ENCODE measurements around the gene DCAF5.

DCAF5 gene

DNA sequence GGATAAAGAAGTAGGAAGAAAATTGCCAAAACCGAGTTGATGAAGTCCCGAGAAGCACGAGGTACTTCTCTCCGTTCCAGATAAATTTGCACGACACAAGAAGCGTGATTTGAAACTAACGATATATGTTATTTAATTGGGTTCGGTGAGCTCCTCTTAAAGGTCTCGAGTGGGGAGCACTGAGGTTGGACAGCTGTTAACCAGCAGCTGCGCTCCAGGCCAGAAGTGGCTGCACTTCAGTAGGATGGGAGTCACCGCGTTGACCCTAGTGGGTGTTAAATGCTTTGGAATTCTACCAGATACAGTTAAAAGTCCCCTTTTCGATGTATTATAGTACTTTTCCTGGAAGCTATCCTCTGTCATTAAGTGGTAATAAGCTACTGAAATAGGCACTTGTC lies 953 bp upstream of the DCAF5 start:
- peak overlapping the region; percentile 87 for H3K4me3 ChIP-seq (ENCODE audit: low read depth, low read length)
- DNase-seq (ENCODE audit: low read depth), result no peak
- TF ChIP-seq, protein P1, sequence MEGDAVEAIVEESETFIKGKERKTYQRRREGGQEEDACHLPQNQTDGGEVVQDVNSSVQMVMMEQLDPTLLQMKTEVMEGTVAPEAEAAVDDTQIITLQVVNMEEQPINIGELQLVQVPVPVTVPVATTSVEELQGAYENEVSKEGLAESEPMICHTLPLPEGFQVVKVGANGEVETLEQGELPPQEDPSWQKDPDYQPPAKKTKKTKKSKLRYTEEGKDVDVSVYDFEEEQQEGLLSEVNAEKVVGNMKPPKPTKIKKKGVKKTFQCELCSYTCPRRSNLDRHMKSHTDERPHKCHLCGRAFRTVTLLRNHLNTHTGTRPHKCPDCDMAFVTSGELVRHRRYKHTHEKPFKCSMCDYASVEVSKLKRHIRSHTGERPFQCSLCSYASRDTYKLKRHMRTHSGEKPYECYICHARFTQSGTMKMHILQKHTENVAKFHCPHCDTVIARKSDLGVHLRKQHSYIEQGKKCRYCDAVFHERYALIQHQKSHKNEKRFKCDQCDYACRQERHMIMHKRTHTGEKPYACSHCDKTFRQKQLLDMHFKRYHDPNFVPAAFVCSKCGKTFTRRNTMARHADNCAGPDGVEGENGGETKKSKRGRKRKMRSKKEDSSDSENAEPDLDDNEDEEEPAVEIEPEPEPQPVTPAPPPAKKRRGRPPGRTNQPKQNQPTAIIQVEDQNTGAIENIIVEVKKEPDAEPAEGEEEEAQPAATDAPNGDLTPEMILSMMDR (IDR thresholded peaks at IDR 0.05; ENCODE audit: control insufficient read depth, extremely low read depth, insufficient read depth), result no peak

DNA sequence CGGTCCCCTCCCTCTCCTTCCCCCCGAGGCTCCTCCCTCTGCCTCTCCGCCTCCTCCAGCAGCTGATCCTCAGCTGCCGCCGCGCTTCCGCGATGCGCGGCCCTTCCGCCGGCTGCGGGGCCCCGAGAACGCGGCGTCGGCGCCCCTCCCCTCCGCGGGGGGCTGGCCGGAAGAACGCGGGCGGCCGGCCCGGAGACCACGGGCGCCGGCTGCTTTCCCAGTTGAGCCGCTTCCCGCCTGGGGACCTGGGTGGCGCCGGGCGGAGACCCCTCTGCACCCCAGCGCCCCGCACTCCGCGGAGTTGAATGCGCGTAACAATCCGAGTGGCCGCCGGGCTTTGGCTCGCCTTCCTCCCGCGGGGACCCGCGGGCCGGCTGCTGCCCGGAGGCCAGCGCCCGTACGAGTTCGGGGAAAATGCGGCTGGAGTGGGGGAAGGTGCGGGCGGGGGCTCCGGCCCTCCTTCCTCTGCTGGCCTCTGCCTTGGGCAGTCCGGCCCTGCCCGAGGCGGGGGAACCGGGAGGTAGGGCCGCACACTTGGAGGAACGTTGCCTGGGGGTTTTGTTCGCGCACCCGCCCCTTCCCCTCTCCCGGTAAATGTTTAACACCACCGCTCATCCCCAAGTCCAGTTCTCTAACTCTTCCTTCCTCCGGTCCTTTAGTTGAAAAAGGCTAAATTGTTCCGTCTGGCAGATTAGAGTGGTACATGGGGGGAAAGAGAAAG lies 393 bp upstream of the DCAF5 start:
- DNase-seq (ENCODE audit: low read depth), result no peak
- H3K4me3 ChIP-seq (ENCODE audit: low read depth, low read length), result peak overlapping the region; percentile 87
- TF ChIP-seq, protein P1 (IDR thresholded peaks at IDR 0.05; ENCODE audit: control insufficient read depth, extremely low read depth, insufficient read depth), result no peak

DNA sequence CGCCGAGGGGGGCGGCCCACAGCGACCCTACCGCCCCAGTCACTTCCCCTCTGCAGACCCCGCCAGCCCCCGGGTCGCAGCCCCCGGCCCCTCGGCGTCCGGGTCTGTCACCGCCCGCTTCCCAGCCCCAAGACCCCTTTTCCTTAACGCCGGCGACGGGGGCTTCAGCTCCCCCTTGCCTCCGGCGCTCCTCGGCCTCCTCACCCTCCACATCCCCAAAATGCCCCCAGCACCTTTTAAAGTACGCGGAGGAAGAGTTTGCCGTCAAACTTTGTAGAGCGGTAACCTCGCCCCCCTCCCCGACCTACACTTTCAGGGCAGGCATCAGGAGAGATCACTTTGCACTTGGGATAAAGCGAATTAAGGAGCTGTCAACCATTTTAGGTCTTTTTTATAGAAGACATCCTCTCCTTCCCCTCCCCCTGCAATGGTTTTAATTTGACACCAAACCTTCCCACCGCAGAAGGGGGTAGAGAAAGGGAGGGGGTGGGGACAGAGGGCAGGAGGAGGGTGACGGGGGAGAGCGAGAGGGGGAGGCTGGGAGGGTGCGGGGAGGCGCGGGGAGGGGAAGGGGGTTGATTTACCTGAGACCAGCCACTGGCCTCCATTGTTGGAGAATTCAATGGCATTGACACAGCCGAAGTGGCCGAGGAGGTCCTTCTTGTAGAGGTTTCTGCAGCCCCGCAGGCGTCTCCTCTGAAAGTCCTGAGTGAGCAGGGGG lies 578 bp downstream of the DCAF5 start:
- no peak for DNase-seq (ENCODE audit: low read depth)
- TF ChIP-seq, protein P1 (IDR thresholded peaks at IDR 0.05; ENCODE audit: control insufficient read depth, extremely low read depth, insufficient read depth), result no peak
- peak overlapping the region; percentile 87 for H3K4me3 ChIP-seq (ENCODE audit: low read depth, low read length)

DNA sequence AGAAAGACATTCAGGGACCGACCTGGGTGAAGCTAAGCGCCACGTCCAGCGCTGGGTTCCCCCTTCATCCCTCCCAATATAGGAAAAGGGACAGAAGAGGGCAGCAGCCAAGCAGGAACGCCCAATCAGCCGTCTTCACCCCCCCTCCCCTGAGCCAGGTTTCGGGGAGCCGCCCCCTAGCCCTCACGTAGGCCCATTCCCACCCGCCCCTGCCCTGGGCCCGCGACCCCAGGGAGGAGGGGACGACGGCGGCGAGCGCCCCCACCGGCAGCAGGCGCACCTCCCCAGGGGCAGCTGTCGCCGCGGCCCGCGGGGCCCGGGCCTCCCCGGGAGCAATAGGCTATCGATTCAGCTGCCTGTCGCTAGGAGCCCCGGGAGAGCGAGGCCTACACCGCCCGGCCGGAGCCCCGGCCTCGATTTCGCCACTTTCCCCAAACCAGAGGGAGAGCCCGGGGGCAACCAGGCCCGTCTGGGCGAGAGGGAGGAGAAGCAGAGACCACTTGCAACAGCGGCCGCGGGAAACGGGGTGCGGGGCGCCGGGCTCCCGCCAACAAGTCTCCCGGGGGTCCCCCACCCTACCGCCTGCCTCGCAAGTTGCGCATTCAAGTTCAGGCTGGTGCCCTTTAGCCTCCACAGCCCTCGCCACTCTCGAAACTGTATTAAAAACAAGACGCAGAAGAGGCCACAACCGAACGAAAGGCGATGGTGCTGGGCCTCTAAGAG lies 1.3 kb downstream of the DCAF5 start:
- peak overlapping the region; percentile 87 for H3K4me3 ChIP-seq (ENCODE audit: low read depth, low read length)
- TF ChIP-seq, protein P1 (IDR thresholded peaks at IDR 0.05; ENCODE audit: control insufficient read depth, extremely low read depth, insufficient read depth), result peak; percentile 29
- no peak for DNase-seq (ENCODE audit: low read depth)

DNA sequence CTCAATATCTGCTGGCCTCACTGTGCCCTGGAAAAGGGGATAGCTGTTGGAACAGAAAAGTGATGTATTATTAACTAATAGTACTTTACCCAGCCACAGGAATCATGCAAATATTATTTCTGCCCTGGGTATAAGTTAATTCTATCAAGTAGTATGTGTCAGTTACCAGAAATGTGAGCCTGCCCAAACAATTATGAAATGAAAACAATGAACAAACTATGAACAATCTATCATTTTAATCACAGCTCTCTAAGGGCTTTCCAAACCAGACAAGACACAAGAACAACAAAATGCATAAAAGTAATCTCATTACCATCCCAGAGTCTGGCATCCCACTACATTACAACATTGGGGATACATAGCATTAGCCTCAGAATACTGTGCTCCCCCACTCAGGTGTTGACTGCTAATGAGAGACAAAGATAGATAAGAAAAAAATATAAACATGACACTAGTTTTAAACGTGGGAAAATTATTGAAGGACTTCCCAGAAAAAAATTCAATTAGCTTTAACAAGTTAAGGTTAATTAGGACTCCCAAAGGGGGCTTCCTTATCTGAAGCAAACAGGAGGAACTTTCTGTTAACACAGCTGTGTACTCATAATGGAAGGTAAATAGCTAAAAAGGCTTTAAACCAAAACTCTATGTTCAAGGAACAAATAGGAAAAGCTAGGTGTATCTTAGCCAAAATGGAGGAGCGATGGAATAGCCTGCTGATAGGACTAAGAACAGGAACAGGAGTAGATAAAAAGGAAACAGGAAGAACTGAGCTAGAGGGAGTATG lies 3.3 kb downstream of the DCAF5 start:
- H3K4me3 ChIP-seq (ENCODE audit: low read depth, low read length), result no peak overlapping the region
- DNase-seq (ENCODE audit: low read depth), result no peak
- TF ChIP-seq, protein P1 (IDR thresholded peaks at IDR 0.05; ENCODE audit: control insufficient read depth, extremely low read depth, insufficient read depth), result no peak

DNA sequence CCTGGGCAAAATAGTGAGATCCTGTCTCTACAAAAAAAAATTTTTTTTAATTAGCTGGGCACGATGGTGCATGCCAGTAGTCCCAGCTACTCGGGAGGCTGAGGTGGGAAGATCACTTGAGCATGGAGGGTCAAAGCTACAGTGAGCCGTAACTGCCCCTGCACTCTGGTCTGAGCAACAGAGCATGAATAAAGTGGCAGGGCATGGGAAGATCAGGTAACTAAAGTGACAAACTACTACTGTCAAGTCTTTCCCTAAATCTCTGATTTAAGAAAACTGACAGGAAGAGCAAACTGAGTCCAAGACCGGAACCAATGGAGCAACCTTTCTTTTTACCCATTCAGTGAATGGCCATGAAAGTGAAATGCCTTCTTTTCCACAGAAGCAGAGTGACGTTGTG lies 10.8 kb downstream of the DCAF5 start:
- TF ChIP-seq, protein P1 (IDR thresholded peaks at IDR 0.05; ENCODE audit: control insufficient read depth, extremely low read depth, insufficient read depth), result no peak
- no peak overlapping the region for H3K4me3 ChIP-seq (ENCODE audit: low read depth, low read length)
- DNase-seq (ENCODE audit: low read depth), result no peak
